CD4-positive, CD25-positive, alpha-beta regulatory T cell (primary cell): ENCODE results near the gene GAA. TPM values are rescaled to one million over a fixed set of nuclear protein-coding genes. Genes with fewer than 3 reads are reported as not detected.

Source experiments
- ATAC-seq, 2 donors: fragments of 150-1000 bp; cut with Tn5 transposase; one replicate each; pipeline ENCODE4 v1.10.0; 2021; ENCODE audit warnings: low read depth in 2 of 2, moderate number of reproducible peaks in 2 of 2, moderate library complexity in 1 of 2
- DNase-seq, 3 donors: peaks; one replicate each; pipeline versions ENCODE4 v3.0.0 to v3.0.0-alpha.2; 2012 to 2022; ENCODE audit warnings: mixed read lengths in 1 of 3
- H3K27ac ChIP-seq: one replicate; pipeline ENCODE4 v1.7.0; 2013; ENCODE audit warnings: mild to moderate bottlenecking, low read length; ENCODE audit not compliant: insufficient read depth, poor library complexity, severe bottlenecking
- H3K27me3 ChIP-seq: one replicate; pipeline ENCODE4 v1.7.0; 2013; ENCODE audit warnings: low read length; ENCODE audit not compliant: control insufficient read depth, insufficient read depth
- H3K36me3 ChIP-seq: one replicate; pipeline ENCODE4 v1.7.0; 2013; ENCODE audit warnings: mild to moderate bottlenecking, low read length, moderate library complexity; ENCODE audit not compliant: control insufficient read depth, insufficient read depth
- H3K4me1 ChIP-seq: 2 replicates; pipeline ENCODE4 v1.7.0; 2013; ENCODE audit warnings: mild to moderate bottlenecking, low read length; ENCODE audit not compliant: insufficient read depth, control insufficient read depth, poor library complexity, severe bottlenecking
- H3K4me3 ChIP-seq: one replicate; pipeline ENCODE4 v1.7.0; 2013; ENCODE audit warnings: low read depth, mild to moderate bottlenecking, low read length, moderate library complexity
- H3K9me3 ChIP-seq, 2 experiments: 1 replicate in 1 of 2; 2 replicates in 1 of 2; pipeline ENCODE4 v1.7.0; 2013; ENCODE audit warnings: low read length in 2 of 2, mild to moderate bottlenecking in 1 of 2, moderate library complexity in 1 of 2; ENCODE audit not compliant: control insufficient read depth in 2 of 2
- H3K27ac Mint-ChIP-seq, 3 donors: one replicate each; pipeline ENCODE4 v1.8.0; 2020 to 2022; ENCODE audit warnings: mild to moderate bottlenecking in 3 of 3, mixed read lengths in 3 of 3, moderate library complexity in 2 of 3
- H3K27me3 Mint-ChIP-seq: one replicate; pipeline ENCODE4 v1.8.0; 2022; ENCODE audit warnings: mild to moderate bottlenecking, mixed read lengths
- H3K36me3 Mint-ChIP-seq: one replicate; pipeline ENCODE4 v1.8.0; 2020; ENCODE audit warnings: mixed read lengths
- H3K4me1 Mint-ChIP-seq, 4 donors: one replicate each; pipeline ENCODE4 v1.8.0; 2020 to 2022; ENCODE audit warnings: mixed read lengths in 4 of 4, mild to moderate bottlenecking in 1 of 4
- H3K4me3 Mint-ChIP-seq, 4 donors: one replicate each; pipeline ENCODE4 v1.8.0; 2020 to 2022; ENCODE audit warnings: mild to moderate bottlenecking in 4 of 4, mixed read lengths in 4 of 4, moderate library complexity in 3 of 4
- H3K9me3 Mint-ChIP-seq, 7 donors: one replicate each; pipeline ENCODE4 v1.8.0; 2020 to 2022; ENCODE audit warnings: mixed read lengths in 7 of 7, mild to moderate bottlenecking in 3 of 7, moderate library complexity in 2 of 7
- polyA plus RNA-seq, 4 donors: library from polyadenylated mRNA; unstranded; fragments of 300-500 nt; fragmentation: Illumina TruSeq; gene quantifications; one replicate each; pipeline ENCODE4 v1.2.3, GENCODE V29; 2021
- total RNA-seq: library from RNA; stranded (reverse); gene quantifications from one replicate; pipeline ENCODE4 v1.2.3, GENCODE V29; 2022

GAA gene
- total and polyA plus RNA-seq, 5 donors from 2014 or later = 9.8 to 22.0 (median 11.6) TPM

- H3K27ac Mint-ChIP-seq = no peak overlapping the region
- H3K4me3 Mint-ChIP-seq = no peak overlapping the region
- Histone ChIP-seq H3K4me3 (no peak overlapping the region), H3K27me3 (peaks cover 3% of the 10 kb centered on the region), H3K9me3 (no peaks in the 10 kb centered on the region), H3K27ac (no peak overlapping the region), H3K4me1 (no peaks in the 10 kb centered on the region), H3K36me3 (no peaks in the 10 kb centered on the region)
- ATAC-seq (no peak), DNase-seq (no peak)
- H3K9me3 Mint-ChIP-seq = no peaks in the 10 kb centered on the region
- peaks cover 13% of the 10 kb centered on the region for H3K27me3 Mint-ChIP-seq
- peaks cover 0 to 4% (median 0%) of the 10 kb centered on the region in 4 donors for H3K4me1 Mint-ChIP-seq
- H3K36me3 Mint-ChIP-seq = no peaks in the 10 kb centered on the region
Measured at GRCh38 chr17:80123791-80124190, 22.4 kb downstream of the GAA start.

DNA sequence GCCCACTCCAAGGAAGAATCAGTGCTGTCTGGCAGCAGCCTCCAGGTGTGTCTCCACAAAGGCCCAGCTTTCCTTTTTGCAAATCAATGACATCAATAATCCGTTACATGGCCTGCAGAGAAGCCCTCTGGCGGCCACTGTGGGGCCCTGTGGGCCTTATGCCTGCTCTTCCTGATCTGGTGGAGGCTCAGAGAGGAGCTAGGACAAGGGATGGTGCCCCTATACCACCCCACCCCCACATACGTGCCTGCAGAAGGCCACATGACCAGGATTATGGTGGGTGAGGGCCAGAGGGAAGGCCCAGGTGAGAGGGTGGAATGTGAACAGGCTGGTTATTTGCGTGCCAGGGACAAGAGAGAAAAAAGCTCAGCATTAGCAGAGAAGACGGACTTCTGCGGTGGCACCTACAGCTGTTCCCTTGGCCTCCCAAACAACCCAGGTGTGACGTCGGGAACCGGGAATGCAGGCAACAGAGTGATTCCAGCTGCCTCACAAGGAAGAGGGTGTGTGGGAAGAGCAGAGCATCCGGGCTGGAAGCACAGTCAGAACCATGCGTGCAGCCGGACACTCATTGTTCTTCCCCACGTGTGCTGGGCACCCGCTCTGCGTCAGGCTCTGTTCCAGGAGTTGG, 23.1 kb downstream of the GAA start:
- no peak overlapping the region for H3K4me3 ChIP-seq
- H3K36me3 ChIP-seq = no peaks in the 10 kb centered on the region
- peaks cover 0 to 4% (median 0%) of the 10 kb centered on the region in 4 donors for H3K4me1 Mint-ChIP-seq
- H3K27me3 Mint-ChIP-seq = peaks cover 19% of the 10 kb centered on the region
- no peak overlapping the region for H3K27ac ChIP-seq
- H3K4me3 Mint-ChIP-seq = no peak overlapping the region
- no peaks in the 10 kb centered on the region for H3K4me1 ChIP-seq
- DNase-seq = no peak
- no peak for ATAC-seq
- no peak overlapping the region for H3K27ac Mint-ChIP-seq
- no peaks in the 10 kb centered on the region for H3K9me3 Mint-ChIP-seq
- no peaks in the 10 kb centered on the region for H3K36me3 Mint-ChIP-seq
- H3K27me3 ChIP-seq = peaks cover 7% of the 10 kb centered on the region
- H3K9me3 ChIP-seq = no peaks in the 10 kb centered on the region

DNA sequence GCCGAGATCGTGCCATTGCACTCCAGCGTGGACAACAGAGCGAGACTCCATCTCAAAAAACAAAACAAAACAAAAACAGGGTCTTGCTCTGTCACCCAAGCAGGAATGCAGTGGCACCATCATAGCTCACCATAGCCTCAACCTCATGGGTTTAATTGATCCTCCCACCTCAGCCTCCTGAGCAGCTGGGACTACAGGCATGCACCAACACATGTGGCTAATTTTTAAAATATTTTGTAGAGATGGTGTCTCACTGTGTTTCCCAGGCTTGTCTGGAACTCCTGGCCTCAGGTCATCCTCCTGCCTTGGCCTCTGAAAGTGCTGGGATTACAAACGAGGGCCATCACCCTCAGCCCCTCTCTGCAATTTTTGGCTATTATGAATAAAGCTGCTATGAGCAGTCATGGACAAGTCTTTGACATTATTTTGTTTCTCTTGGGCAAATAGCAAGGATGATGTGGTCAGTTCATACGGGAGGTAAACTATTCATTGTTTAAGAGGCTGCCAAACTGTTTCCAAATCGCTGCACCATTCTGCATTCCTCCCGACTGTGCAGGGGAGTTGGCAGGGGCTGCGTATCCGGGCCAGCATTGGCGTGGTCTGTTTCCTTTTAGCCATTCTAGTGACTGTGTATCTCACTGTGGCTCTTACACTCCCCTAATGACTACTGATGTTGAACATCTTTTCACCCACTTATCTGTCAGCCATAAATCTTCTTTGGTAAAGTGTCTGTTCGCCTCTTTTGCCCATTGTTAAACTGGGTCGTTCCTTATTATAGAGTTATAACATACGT, 24.5 kb downstream of the GAA start:
- H3K4me1 Mint-ChIP-seq = peaks cover 0 to 4% (median 0%) of the 10 kb centered on the region in 4 donors

DNA sequence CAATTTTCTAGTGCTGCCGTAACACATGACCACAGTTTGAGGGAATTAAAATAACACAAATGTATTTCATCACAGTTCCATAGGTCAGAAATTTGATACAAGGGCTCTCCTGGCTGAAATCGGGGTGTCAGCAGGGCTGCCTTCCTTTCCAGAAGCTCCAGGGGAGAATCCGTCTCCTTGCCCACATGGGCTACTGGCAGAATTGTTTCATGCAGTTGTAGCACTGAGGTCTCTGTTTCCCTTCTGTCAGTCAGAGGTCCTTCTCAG, 25.0 kb downstream of the GAA start:
- peaks cover 19% of the 10 kb centered on the region for H3K27me3 Mint-ChIP-seq
- peaks cover 7% of the 10 kb centered on the region for H3K27me3 ChIP-seq
- H3K27ac Mint-ChIP-seq = no peak overlapping the region
- H3K4me1 Mint-ChIP-seq = peaks cover 0 to 4% (median 0%) of the 10 kb centered on the region in 4 donors
- no peaks in the 10 kb centered on the region for H3K4me1 ChIP-seq
- no peaks in the 10 kb centered on the region for H3K36me3 Mint-ChIP-seq
- no peak overlapping the region for H3K4me3 ChIP-seq
- DNase-seq (no peak), ATAC-seq (no peak)
- H3K4me3 Mint-ChIP-seq = no peak overlapping the region
- H3K36me3 ChIP-seq = no peaks in the 10 kb centered on the region
- H3K9me3 ChIP-seq = no peaks in the 10 kb centered on the region
- H3K9me3 Mint-ChIP-seq = no peaks in the 10 kb centered on the region
- H3K27ac ChIP-seq = no peak overlapping the region

More for the DNA sequence above, 24.5 kb downstream of the GAA start:
- H3K36me3 Mint-ChIP-seq = no peaks in the 10 kb centered on the region
- no peak overlapping the region for H3K4me3 Mint-ChIP-seq
- no peak for ATAC-seq
- Histone ChIP-seq H3K36me3 (no peaks in the 10 kb centered on the region), H3K9me3 (no peaks in the 10 kb centered on the region), H3K4me1 (no peaks in the 10 kb centered on the region), H3K27ac (no peak overlapping the region), H3K27me3 (peaks cover 7% of the 10 kb centered on the region), H3K4me3 (no peak overlapping the region)
- no peaks in the 10 kb centered on the region for H3K9me3 Mint-ChIP-seq
- no peak overlapping the region for H3K27ac Mint-ChIP-seq
- no peak for DNase-seq
- H3K27me3 Mint-ChIP-seq = peaks cover 19% of the 10 kb centered on the region

DNA sequence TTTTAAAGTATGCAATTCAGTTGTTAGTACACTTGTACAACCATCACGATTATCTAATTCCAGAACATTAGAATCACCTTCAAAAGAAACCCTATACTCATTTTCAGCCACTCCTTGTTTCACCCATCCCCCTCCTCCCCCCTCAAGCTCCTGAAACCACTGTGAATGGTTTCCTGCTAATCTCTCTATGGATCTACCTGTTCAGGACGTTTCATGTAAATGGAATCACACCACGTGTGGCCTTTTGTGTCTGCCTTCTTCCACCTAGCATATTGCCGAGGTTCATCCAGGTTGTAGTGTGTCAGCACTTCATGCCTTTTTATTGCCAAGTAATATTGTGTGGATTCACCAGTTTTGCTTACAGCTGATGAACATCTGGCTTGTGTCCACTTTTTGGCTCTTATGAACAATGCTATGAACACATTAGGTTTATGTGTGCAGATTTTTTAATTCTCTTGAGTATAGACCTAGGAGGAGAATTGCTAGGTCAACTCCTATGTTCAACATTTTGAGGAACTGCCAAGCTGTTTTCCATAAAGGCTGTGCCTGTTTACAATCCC, 27.7 kb downstream of the GAA start:
- DNase-seq (no peak), ATAC-seq (no peak)
- Mint-ChIP-seq H3K4me1 (peaks cover 0 to 4% (median 0%) of the 10 kb centered on the region in 4 donors), H3K27ac (no peak overlapping the region), H3K36me3 (no peaks in the 10 kb centered on the region), H3K27me3 (peaks cover 19% of the 10 kb centered on the region), H3K9me3 (no peaks in the 10 kb centered on the region), H3K4me3 (no peak overlapping the region)
- no peaks in the 10 kb centered on the region for H3K4me1 ChIP-seq
- no peak overlapping the region for H3K27ac ChIP-seq
- no peak overlapping the region for H3K4me3 ChIP-seq
- H3K9me3 ChIP-seq = no peaks in the 10 kb centered on the region
- peaks cover 7% of the 10 kb centered on the region for H3K27me3 ChIP-seq
- H3K36me3 ChIP-seq = peaks cover 14% of the 10 kb centered on the region

GRCh38 chr17:80130992-80131391, 29.6 kb downstream of the GAA start:
- Histone ChIP-seq H3K36me3 (peaks cover 29% of the 10 kb centered on the region), H3K4me1 (no peaks in the 10 kb centered on the region), H3K4me3 (no peak overlapping the region), H3K27ac (no peak overlapping the region), H3K27me3 (peaks cover 7% of the 10 kb centered on the region), H3K9me3 (no peaks in the 10 kb centered on the region)
- Mint-ChIP-seq H3K9me3 (no peaks in the 10 kb centered on the region), H3K27me3 (peaks cover 12% of the 10 kb centered on the region), H3K4me1 (peaks cover 0 to 4% (median 0%) of the 10 kb centered on the region in 4 donors), H3K27ac (peak overlapping the region in 1 of 3 donors; percentile 36), H3K36me3 (peaks cover 8% of the 10 kb centered on the region), H3K4me3 (no peak overlapping the region)
- ATAC-seq (no peak), DNase-seq (no peak)

DNA sequence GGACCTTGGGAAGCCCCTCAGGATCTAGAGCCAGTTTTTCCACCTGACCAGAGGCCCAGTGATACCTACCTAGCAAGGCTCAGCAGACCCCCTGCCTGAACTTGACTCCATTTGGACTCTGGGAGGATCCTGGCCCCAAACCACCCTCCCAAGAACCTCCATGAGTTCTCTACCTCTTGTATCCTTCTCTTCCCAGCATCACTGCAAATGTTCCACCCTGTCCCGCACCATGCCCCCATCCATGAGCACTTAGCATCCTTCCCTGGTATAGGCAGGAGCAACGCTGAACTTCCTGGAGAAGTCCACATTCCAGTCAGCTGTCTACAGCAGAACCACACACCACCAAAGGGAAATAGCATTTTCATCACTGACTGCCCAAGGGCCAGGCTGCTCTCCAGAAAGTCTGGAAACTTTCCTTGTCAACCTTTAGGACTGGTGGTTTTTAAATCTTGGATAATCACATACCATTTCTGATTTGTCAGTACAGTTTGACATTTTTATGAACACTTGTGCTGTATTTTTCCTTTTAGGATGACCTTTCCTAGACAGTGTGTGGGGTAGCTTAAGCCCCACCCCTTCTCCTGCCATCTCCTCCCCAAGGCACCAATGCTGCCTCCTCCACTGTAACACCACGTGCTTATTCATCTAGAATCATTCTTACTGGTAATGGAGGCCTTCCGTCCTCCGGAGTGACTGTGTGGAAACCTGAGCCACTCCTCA, 31.7 kb downstream of the GAA start:
- H3K4me3 ChIP-seq = no peak overlapping the region
- no peaks in the 10 kb centered on the region for H3K9me3 ChIP-seq
- peaks cover 48% of the 10 kb centered on the region for H3K36me3 ChIP-seq
- H3K4me1 ChIP-seq = no peaks in the 10 kb centered on the region
- Mint-ChIP-seq H3K27ac (peak overlapping the region in 2 of 3 donors; percentile 21 to 71), H3K4me3 (no peak overlapping the region), H3K9me3 (no peaks in the 10 kb centered on the region), H3K36me3 (peaks cover 28% of the 10 kb centered on the region), H3K27me3 (peaks cover 9% of the 10 kb centered on the region), H3K4me1 (no peaks in the 10 kb centered on the region)
- peaks cover 7% of the 10 kb centered on the region for H3K27me3 ChIP-seq
- no peak for DNase-seq
- no peak for ATAC-seq
- H3K27ac ChIP-seq = no peak overlapping the region
